H1 (cell line): Measurements from ENCODE around the gene SPTBN1. TPM values are rescaled to one million over a fixed set of nuclear protein-coding genes. Genes with fewer than 3 reads are reported as not detected.

Source experiments
- CTCF ChIP-seq, 3 experiments: IDR thresholded peaks; 1 replicate in 2 of 3; 2 replicates in 1 of 3; pipeline versions ENCODE4 v1.5.1 to v1.6.1; 2011; ENCODE audit warnings: low read length in 3 of 3, mild to moderate bottlenecking in 3 of 3, inconsistent platforms in 2 of 3, low read depth in 1 of 3, moderate library complexity in 1 of 3; ENCODE audit not compliant: insufficient read depth in 1 of 3; ENCODE audit errors: control extremely low read depth in 1 of 3
- polyA plus RNA-seq, 7 experiments: library from polyadenylated mRNA; depleted of rRNA in 3 of 7; stranded (reverse) in 5 of 7; unstranded in 2 of 7; fragments of >200 nt in 5 of 7; fragments of 200-250 nt in 2 of 7; gene quantifications; 1 replicate in 5 of 7; 2 replicates in 1 of 7; 4 replicates in 1 of 7; pipeline versions ENCODE4 v1.2.1 to v1.2.3, GENCODE V29; 2011 to 2013; ENCODE audit warnings: missing spikeins in 2 of 7, mixed read lengths in 2 of 7
- total RNA-seq: library from RNA; stranded (reverse); fragmentation: NEBNext Ultra II Directional; extraction: Animal tissue kit (Norgen Biotek cat#: 25700); gene quantifications from 2 replicates; pipeline ENCODE4 v1.2.1, GENCODE V29; 2021

SPTBN1 gene
- total and polyA plus RNA-seq, 2 of the 8 experiments (the other 6 are each of a cell fraction or from before 2014, with no cell fraction given), result 31.8 to 180 TPM

DNA sequence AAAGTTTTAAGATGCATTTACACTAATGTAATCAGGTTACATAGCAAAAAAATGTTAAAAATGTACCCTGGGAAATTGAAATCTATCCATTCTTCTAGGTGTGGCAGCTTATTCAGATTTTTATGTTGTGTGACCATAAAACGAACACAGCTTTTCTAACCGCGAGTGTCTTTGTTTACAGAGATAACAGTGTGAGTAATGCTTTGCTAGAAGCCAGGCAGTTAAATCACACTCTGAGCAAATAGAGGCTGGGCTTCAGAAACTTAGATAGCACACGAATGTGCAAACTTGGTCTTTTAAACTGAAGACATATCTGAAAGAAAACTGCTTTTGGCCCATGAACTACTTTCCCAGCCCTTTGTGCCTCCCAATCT lies 116.1 kb downstream of the SPTBN1 start (continued):
- no peak for TF ChIP-seq CTCF (IDR thresholded peaks at IDR 0.05; ENCODE audit: control extremely low read depth in 1 of 3, insufficient read depth in 1 of 3, low read depth in 1 of 3, low read length in 3 of 3)
- TF ChIP-seq, all 59 proteins: peak for 0
